ENCODE data around the gene KDM4B. TPM values are rescaled to one million over a fixed set of nuclear protein-coding genes. Genes with fewer than 3 reads are reported as not detected.

Gene KDM4B
- total and polyA plus RNA-seq, 3 experiments from 2014 or later = 14.6 to 16.0 (median 14.6) TPM

DNA sequence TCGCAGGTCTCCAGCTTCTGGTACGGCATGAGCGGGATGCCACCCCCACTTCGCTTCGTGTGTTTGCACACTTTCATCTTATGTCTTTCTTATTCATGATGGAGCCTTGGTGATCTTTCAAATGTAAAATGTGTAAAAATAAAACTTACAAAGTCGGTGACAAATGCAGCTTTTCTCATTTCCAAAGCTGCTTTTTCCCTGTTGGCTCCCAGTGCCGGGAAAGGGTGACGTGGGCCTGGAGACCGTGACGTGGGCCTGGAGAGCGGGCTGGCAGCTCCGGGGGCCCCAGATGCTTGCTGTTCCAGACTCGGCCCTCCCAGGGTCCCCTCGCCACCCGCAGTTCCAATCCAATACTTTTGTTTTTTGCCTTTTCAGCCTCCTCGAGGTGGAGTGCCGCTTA, 101.4 kb downstream of the KDM4B start:
- no peak overlapping the region for H3K4me3 ChIP-seq (ENCODE audit: low read length)
- no peak for DNase-seq
- no peak overlapping the region for H3K27ac ChIP-seq (ENCODE audit: low read depth, low read length)
- CTCF ChIA-PET = no interaction called here
- POLR2A ChIA-PET = no interaction called here
- Mint-ChIP-seq H3K4me1 (peaks cover 13 to 25% (median 21%) of the 10 kb centered on the region in 3 donors), H3K9me3 (no peaks in the 10 kb centered on the region), H3K4me3 (no peak overlapping the region), H3K27me3 (no peaks in the 10 kb centered on the region), H3K27ac (no peak overlapping the region), H3K36me3 (peaks cover 0 to 25% (median 3%) of the 10 kb centered on the region in 3 donors)
- no peaks in the 10 kb centered on the region for H3K9me3 ChIP-seq (ENCODE audit: low read length)
- no peaks in the 10 kb centered on the region for H3K36me3 ChIP-seq (ENCODE audit: insufficient read depth, low read length)
- no peaks in the 10 kb centered on the region for H3K27me3 ChIP-seq (ENCODE audit: insufficient read depth, low read length, poor library complexity, severe bottlenecking)
- peaks cover 7% of the 10 kb centered on the region for H3K4me1 ChIP-seq (ENCODE audit: insufficient read depth, low read length)

DNA sequence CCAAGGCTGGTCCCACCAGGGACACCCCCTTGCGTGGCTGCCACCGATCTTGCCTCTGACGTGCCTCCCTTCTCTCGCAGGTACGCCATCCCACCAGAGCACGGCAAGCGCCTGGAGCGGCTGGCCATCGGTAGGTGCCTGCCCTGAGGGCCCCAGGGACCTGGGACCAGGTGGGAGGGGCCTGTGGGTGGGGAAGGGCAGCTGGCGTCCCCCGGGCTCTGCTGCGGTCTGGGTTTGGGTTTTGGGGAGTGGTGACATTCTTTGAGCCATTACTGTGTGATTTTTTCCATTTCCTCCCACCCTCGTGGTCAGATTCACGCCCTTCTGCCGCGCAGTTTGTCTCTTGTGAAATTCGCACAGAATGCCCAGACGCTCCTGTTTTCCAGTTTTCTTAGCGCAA, 102.0 kb downstream of the KDM4B start:
- CTCF ChIA-PET = no interaction called here
- H3K4me3 Mint-ChIP-seq = no peak overlapping the region
- no peak overlapping the region for H3K4me3 ChIP-seq (ENCODE audit: low read length)

DNA sequence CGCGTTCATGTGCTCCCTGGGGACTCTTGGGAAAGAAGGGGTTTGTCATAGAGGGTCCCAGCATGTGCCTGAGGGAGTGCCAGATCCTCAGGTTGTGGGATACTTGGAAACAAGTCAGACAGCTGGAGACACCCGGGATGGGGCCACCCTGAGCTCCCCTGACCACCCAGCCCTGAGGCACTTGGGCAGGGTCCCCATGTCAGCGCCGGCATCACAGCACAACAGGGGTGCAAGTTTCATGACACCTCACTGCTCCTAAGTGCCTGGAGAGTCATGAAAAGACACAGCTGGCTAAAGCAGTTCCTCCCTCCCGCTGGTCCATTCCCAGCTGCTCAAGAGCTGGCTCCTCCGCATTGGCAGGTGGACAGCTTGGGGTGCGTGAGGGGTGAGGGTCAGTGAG, 102.7 kb downstream of the KDM4B start:
- CTCF ChIA-PET = no interaction called here
- no peaks in the 10 kb centered on the region for H3K27me3 Mint-ChIP-seq
- Histone ChIP-seq H3K4me3 (ENCODE audit: low read length) (no peak overlapping the region), H3K4me1 (ENCODE audit: insufficient read depth, low read length) (peaks cover 7% of the 10 kb centered on the region), H3K27ac (ENCODE audit: low read depth, low read length) (no peak overlapping the region), H3K9me3 (ENCODE audit: low read length) (no peaks in the 10 kb centered on the region), H3K36me3 (ENCODE audit: insufficient read depth, low read length) (no peaks in the 10 kb centered on the region), H3K27me3 (ENCODE audit: insufficient read depth, low read length, poor library complexity, severe bottlenecking) (no peaks in the 10 kb centered on the region)
- H3K4me3 Mint-ChIP-seq = no peak overlapping the region
- H3K9me3 Mint-ChIP-seq = no peaks in the 10 kb centered on the region
- POLR2A ChIA-PET = no interaction called here
- peaks cover 15 to 30% (median 27%) of the 10 kb centered on the region in 3 donors for H3K4me1 Mint-ChIP-seq
- peaks cover 0 to 20% (median 0%) of the 10 kb centered on the region in 3 donors for H3K36me3 Mint-ChIP-seq
- H3K27ac Mint-ChIP-seq = no peak overlapping the region
- no peak for DNase-seq

More for the DNA sequence above, 102.0 kb downstream of the KDM4B start:
- Mint-ChIP-seq H3K27me3 (no peaks in the 10 kb centered on the region), H3K9me3 (no peaks in the 10 kb centered on the region), H3K36me3 (peaks cover 0 to 24% (median 3%) of the 10 kb centered on the region in 3 donors), H3K4me1 (peaks cover 15 to 29% (median 26%) of the 10 kb centered on the region in 3 donors), H3K27ac (no peak overlapping the region)
- Histone ChIP-seq H3K27me3 (ENCODE audit: insufficient read depth, low read length, poor library complexity, severe bottlenecking) (no peaks in the 10 kb centered on the region), H3K9me3 (ENCODE audit: low read length) (no peaks in the 10 kb centered on the region), H3K4me1 (ENCODE audit: insufficient read depth, low read length) (peaks cover 7% of the 10 kb centered on the region), H3K36me3 (ENCODE audit: insufficient read depth, low read length) (no peaks in the 10 kb centered on the region), H3K27ac (ENCODE audit: low read depth, low read length) (no peak overlapping the region)
- POLR2A ChIA-PET = no interaction called here
- no peak for DNase-seq

DNA sequence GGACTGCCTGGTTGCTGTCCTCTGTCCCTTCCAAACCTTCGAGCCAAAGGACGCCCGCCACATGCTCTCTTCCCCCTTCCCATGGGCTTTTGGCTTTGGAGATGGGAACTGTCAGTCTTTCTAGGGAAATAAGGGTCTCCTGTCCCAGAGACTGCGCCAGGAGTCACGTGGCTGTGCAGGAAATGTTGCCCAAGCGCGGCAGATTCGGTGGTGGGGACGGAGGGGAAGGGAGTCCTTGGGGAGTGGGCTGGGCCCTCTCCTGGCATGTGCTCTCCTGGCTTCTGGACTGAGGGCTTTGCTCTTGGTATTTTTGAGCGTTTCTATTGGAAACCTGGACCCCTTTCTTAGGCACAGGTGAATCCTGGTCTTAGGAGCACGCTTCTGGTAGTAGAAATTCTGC, 103.2 kb downstream of the KDM4B start:
- H3K4me1 Mint-ChIP-seq = peaks cover 15 to 33% (median 31%) of the 10 kb centered on the region in 3 donors
- H3K27me3 Mint-ChIP-seq = no peaks in the 10 kb centered on the region
- H3K4me3 Mint-ChIP-seq = no peak overlapping the region
- H3K27ac ChIP-seq (ENCODE audit: low read depth, low read length) = no peak overlapping the region
- POLR2A ChIA-PET = no interaction called here
- CTCF ChIA-PET = no interaction called here
- no peak for DNase-seq
- no peaks in the 10 kb centered on the region for H3K27me3 ChIP-seq (ENCODE audit: insufficient read depth, low read length, poor library complexity, severe bottlenecking)
- H3K4me1 ChIP-seq (ENCODE audit: insufficient read depth, low read length) = peaks cover 7% of the 10 kb centered on the region
- H3K36me3 Mint-ChIP-seq = peaks cover 0 to 19% (median 0%) of the 10 kb centered on the region in 3 donors
- H3K4me3 ChIP-seq (ENCODE audit: low read length) = no peak overlapping the region
- no peaks in the 10 kb centered on the region for H3K9me3 ChIP-seq (ENCODE audit: low read length)
- H3K27ac Mint-ChIP-seq = peak overlapping the region in 1 of 8 donors; percentile 43
- H3K36me3 ChIP-seq (ENCODE audit: insufficient read depth, low read length) = no peaks in the 10 kb centered on the region
- H3K9me3 Mint-ChIP-seq = no peaks in the 10 kb centered on the region

DNA sequence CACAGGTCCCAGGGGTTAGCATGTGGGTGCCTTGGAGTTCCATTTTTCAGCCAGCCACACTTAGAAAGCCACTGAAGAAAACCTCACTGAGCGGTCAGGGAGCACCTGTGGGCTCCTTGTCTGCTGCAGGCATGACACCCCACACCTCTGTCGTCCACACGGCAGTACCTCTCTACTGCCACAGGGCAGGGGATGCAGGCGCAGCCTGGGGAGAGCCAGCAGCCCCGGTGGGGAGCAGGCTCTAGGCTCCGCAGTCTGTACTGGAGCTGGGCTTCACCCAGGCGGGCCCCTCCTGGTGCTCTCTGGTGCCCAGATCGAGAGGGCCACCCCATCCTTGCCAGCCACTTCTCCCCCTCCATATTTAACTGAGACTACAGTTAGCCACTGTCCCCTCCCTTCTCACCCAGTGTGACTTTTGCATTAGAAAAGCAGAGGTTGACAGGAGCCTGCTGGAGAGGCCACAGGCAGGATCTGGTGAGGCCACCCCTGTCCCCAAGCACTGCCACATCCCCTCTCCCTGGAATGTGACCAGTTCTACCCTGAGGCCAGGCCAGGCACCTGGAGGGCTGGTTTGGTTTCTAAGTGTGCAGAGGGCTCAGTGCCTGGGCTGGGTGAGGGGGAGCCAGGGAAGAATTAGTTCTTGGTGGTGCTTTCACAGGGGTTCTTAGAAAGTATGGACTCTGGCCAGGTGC, 104.4 kb downstream of the KDM4B start:
- Histone ChIP-seq H3K9me3 (ENCODE audit: low read length) (no peaks in the 10 kb centered on the region), H3K27me3 (ENCODE audit: insufficient read depth, low read length, poor library complexity, severe bottlenecking) (no peaks in the 10 kb centered on the region), H3K4me3 (ENCODE audit: low read length) (no peak overlapping the region), H3K27ac (ENCODE audit: low read depth, low read length) (no peak overlapping the region), H3K4me1 (ENCODE audit: insufficient read depth, low read length) (peaks cover 7% of the 10 kb centered on the region), H3K36me3 (ENCODE audit: insufficient read depth, low read length) (no peaks in the 10 kb centered on the region)
- CTCF ChIA-PET = no interaction called here
- Mint-ChIP-seq H3K27me3 (no peaks in the 10 kb centered on the region), H3K9me3 (no peaks in the 10 kb centered on the region), H3K4me3 (peak overlapping the region in 1 of 7 donors; percentile 51), H3K36me3 (peaks cover 0 to 27% (median under 1%) of the 10 kb centered on the region in 3 donors), H3K4me1 (peaks cover 15 to 36% (median 32%) of the 10 kb centered on the region in 3 donors), H3K27ac (peak overlapping the region in 3 of 8 donors; percentile 17 to 61 (median 23))
- no peak for DNase-seq
- POLR2A ChIA-PET = no interaction called here

DNA sequence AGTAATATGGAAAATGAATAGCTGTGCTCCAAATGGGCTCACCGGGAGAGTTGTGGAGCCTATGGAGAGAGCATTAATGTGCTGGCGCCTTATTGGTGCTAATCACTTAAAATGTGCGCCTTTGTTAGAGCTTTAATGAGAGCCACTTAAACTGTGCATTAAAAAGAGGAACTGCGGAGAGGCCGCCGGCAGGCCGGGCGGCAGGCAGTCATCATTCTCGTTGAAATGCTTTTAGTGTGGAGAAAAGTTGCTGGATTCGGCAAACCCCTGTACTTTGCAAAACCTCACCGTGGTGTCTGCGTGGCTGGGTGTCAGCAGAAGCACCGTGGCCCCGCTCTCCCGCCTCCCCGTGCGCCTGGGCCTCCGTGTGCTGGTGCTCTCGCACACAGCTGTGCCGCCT, 105.5 kb downstream of the KDM4B start:
- Mint-ChIP-seq H3K9me3 (no peaks in the 10 kb centered on the region), H3K4me3 (peak overlapping the region in 3 of 7 donors; percentile 26 to 48 (median 41)), H3K27me3 (no peaks in the 10 kb centered on the region), H3K27ac (peak overlapping the region in 1 of 8 donors; percentile 38), H3K36me3 (peaks cover 0 to 35% (median 3%) of the 10 kb centered on the region in 3 donors), H3K4me1 (peaks cover 15 to 35% (median 33%) of the 10 kb centered on the region in 3 donors)
- H3K27me3 ChIP-seq (ENCODE audit: insufficient read depth, low read length, poor library complexity, severe bottlenecking) = no peaks in the 10 kb centered on the region
- CTCF ChIA-PET = no interaction called here
- no peak overlapping the region for H3K4me3 ChIP-seq (ENCODE audit: low read length)
- H3K27ac ChIP-seq (ENCODE audit: low read depth, low read length) = no peak overlapping the region
- no peaks in the 10 kb centered on the region for H3K36me3 ChIP-seq (ENCODE audit: insufficient read depth, low read length)
- H3K4me1 ChIP-seq (ENCODE audit: insufficient read depth, low read length) = peaks cover 7% of the 10 kb centered on the region
- no peak for DNase-seq
- POLR2A ChIA-PET = no interaction called here
- no peaks in the 10 kb centered on the region for H3K9me3 ChIP-seq (ENCODE audit: low read length)

DNA sequence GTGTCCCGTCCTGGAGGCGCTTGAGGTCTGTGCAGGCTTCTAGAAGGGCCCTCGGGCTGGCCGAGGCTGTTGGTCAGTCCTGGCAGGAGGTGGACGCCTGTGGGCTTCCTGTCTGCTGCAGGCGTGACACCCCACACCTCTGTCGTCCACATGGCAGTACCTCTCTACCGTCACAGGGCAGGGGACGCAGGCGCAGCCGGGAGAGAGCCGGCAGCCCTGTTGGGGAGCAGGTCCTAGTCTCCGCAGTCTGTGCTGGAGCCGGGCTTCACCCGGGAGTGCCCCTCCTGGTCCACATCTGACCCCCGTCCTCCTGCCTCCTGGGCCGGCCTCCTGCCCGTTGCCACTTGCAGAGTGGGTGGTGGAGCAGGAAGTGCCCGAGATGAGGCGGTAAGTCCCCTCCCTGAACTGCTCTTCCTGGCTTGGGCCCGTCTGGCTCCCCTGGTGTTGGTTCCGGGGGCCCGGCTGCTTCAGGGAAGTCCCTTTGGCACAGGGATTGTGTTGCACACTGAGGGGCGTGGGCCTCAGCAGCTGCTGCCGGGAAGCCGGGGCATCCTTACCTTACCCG, 106.0 kb downstream of the KDM4B start:
- H3K9me3 Mint-ChIP-seq = no peaks in the 10 kb centered on the region
- peaks cover 7% of the 10 kb centered on the region for H3K4me1 ChIP-seq (ENCODE audit: insufficient read depth, low read length)
- H3K27me3 Mint-ChIP-seq = no peaks in the 10 kb centered on the region
- H3K36me3 ChIP-seq (ENCODE audit: insufficient read depth, low read length) = no peaks in the 10 kb centered on the region
- H3K27me3 ChIP-seq (ENCODE audit: insufficient read depth, low read length, poor library complexity, severe bottlenecking) = no peaks in the 10 kb centered on the region
- ChIA-PET POLR2A (no interaction called here), CTCF (no interaction called here)
- no peaks in the 10 kb centered on the region for H3K9me3 ChIP-seq (ENCODE audit: low read length)
- H3K4me1 Mint-ChIP-seq = peaks cover 15 to 35% (median 33%) of the 10 kb centered on the region in 3 donors
- peak overlapping the region in 1 of 8 donors; percentile 56 for H3K27ac Mint-ChIP-seq
- H3K36me3 Mint-ChIP-seq = peaks cover 0 to 38% (median 3%) of the 10 kb centered on the region in 3 donors
- H3K4me3 Mint-ChIP-seq = peak overlapping the region in 2 of 7 donors; percentile 48 to 74
- H3K27ac ChIP-seq (ENCODE audit: low read depth, low read length) = no peak overlapping the region
- H3K4me3 ChIP-seq (ENCODE audit: low read length) = no peak overlapping the region
- DNase-seq = no peak

DNA sequence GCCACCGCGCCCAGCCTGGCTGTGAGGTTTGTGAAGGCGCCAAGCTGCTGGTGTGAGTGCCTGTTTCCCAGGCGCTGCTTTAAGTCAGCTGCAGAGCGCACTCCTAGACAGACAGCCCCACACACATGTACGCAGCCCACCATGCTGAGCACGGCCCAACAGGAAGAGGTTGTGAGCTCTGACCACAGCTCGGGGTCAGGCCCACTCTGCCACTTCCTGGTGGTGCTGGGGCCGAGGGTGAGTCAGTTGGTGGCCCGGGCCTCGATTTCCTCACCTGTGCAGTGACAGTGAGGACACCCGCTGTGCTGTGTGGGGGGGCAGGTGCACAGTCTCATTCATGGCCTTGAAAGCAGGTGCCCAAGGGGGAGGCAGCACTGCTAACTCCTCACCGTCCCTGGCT, 106.7 kb downstream of the KDM4B start:
- Mint-ChIP-seq H3K4me1 (peaks cover 15 to 35% (median 33%) of the 10 kb centered on the region in 3 donors), H3K9me3 (no peaks in the 10 kb centered on the region), H3K27me3 (no peaks in the 10 kb centered on the region), H3K36me3 (peaks cover 0 to 41% (median 7%) of the 10 kb centered on the region in 3 donors), H3K27ac (peak overlapping the region in 5 of 8 donors; percentile 9 to 60 (median 56)), H3K4me3 (peak overlapping the region in 4 of 7 donors; percentile 24 to 74 (median 34))
- Histone ChIP-seq H3K27me3 (ENCODE audit: insufficient read depth, low read length, poor library complexity, severe bottlenecking) (no peaks in the 10 kb centered on the region), H3K9me3 (ENCODE audit: low read length) (no peaks in the 10 kb centered on the region), H3K4me3 (ENCODE audit: low read length) (no peak overlapping the region), H3K36me3 (ENCODE audit: insufficient read depth, low read length) (no peaks in the 10 kb centered on the region), H3K27ac (ENCODE audit: low read depth, low read length) (no peak overlapping the region), H3K4me1 (ENCODE audit: insufficient read depth, low read length) (peaks cover 7% of the 10 kb centered on the region)
- CTCF ChIA-PET = no interaction called here
- peak in 1 of 5 donors; percentile 11 for DNase-seq
- POLR2A ChIA-PET = no interaction called here
